ENCODE measurements around the gene APH1B. TPM values are rescaled to one million over a fixed set of nuclear protein-coding genes. Genes with fewer than 3 reads are reported as not detected.

The APH1B gene
- total and polyA plus RNA-seq, 2 of the 4 experiments (the other 2 are of a cell fraction) = 7.0 to 7.7 TPM

DNA sequence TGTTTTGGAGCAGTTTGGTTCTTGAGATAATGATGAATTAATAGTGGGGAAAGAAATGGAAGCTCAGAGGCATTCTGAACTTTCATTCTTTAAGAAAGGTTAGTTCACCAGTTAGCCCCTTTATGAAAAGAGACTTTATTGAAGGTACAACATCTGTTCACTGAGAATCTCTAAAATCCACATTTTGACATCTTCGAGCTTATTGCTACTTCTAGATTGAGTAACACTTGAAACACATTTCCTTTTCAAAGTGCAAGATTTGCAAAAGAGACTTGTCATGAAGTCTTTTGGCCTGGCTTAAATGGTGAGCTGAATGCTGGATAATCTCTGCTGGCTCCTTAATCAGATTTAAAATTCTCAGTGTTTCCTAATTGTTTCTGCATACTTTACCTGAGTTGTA lies 45.7 kb upstream of the APH1B start:
- POLR2A ChIA-PET (ENCODE audit: unreplicated experiment) = interaction anchor here (0.9 kb wide), 1 partner anchor 19 kb away, joined by 4 read pairs; no protein-coding TSS in a partner anchor
- ATAC-seq (ENCODE audit: low read depth) (no peak), DNase-seq (no peak)
- Histone ChIP-seq H3K4me1 (ENCODE audit: control insufficient read depth, insufficient read depth, low read length) (peaks cover 22% of the 10 kb centered on the region), H2AFZ (replicated peaks; ENCODE audit: low read length, poor library complexity) (no peak overlapping the region), H3K14ac (replicated peaks; ENCODE audit: low read depth, low read length) (no peak overlapping the region), H4K20me1 (ENCODE audit: insufficient read depth, low read length) (no peaks in the 10 kb centered on the region; the same call in 1 of the 2 replicates), H2BK120ac (ENCODE audit: low read depth, low read length) (no peak overlapping the region), H4K91ac (ENCODE audit: insufficient read depth, low read depth, low read length) (no peak overlapping the region), H3K36me3 (ENCODE audit: control insufficient read depth, insufficient read depth, low read length) (no peaks in the 10 kb centered on the region), H3K9me1 (ENCODE audit: insufficient read depth, low read length) (peaks cover 12% of the 10 kb centered on the region), H3K79me1 (ENCODE audit: low read depth in 1 of 2, low read length in 2 of 2) (peaks cover 15 to 62% of the 10 kb centered on the region in 2 experiments), H3K23ac (ENCODE audit: low read depth, low read length) (peak overlapping the region; percentile 0; the same call in 1 of the 2 replicates), H3K18ac (ENCODE audit: low read depth, low read length) (no peak overlapping the region), H3K27ac (ENCODE audit: insufficient read depth, low read length) (no peak overlapping the region), H2AK9ac (replicated peaks; ENCODE audit: low read depth, low read length, poor library complexity) (no peak overlapping the region), H2BK5ac (ENCODE audit: low read depth, low read length, poor library complexity, severe bottlenecking) (no peak overlapping the region), H2AK5ac (ENCODE audit: low read depth, low read length) (no peak overlapping the region), H3K9ac (ENCODE audit: low read depth, low read length) (no peak overlapping the region), H3K4me2 (ENCODE audit: low read depth, low read length) (peak overlapping the region; percentile 7; the same call in 1 of the 2 replicates), H4K5ac (ENCODE audit: low read depth, low read length) (no peak overlapping the region), H3K27me3 (ENCODE audit: control insufficient read depth, insufficient read depth, low read length) (no peaks in the 10 kb centered on the region), H3K4me3 (ENCODE audit: insufficient read depth, low read depth, low read length) (no peak overlapping the region), H2BK15ac (ENCODE audit: low read depth, low read length) (no peak overlapping the region; the same call in 2 of the 3 replicates), H3K56ac (ENCODE audit: extremely low read depth, insufficient read depth, low read length) (no peak overlapping the region), H3K4ac (ENCODE audit: low read depth, low read length) (no peak overlapping the region), H4K8ac (ENCODE audit: low read depth in 2 of 2, low read length in 2 of 2) (no peak overlapping the region), H2BK20ac (ENCODE audit: low read depth, low read length) (no peak overlapping the region), H3K9me3 (ENCODE audit: control insufficient read depth, insufficient read depth, low read length) (no peaks in the 10 kb centered on the region)
- no CpG with 5 or more reads among the region's 1 CpG for whole genome bisulfite sequencing, 2 experiments (ENCODE audit: extremely low coverage in 2 of 2, insufficient read length in 1 of 2)
- in situ Hi-C loops (cut with MboI; ENCODE audit: low sequenced_read_pairs) = no loop called here
- CTCF ChIA-PET = interaction anchor here (1.1 to 1.5 kb wide), 2 partner anchors 15 to 66 kb away, joined by 3 to 5 read pairs; no protein-coding TSS in a partner anchor
- dilution Hi-C loops (cut with HindIII; ENCODE audit: low sequenced_read_pairs, unreplicated experiment) = no loop called here
- intact Hi-C loops (cut with micrococcal nuclease) = loop anchor here (2.0 kb wide), 1 partner anchor 19 kb away; no protein-coding TSS in a partner anchor
- TF ChIP-seq SMC3 (IDR thresholded peaks at IDR 0.05; ENCODE audit: low read depth, low read length) (no peak), MXI1 (IDR thresholded peaks at IDR 0.05; ENCODE audit: borderline replicate concordance, low read depth, low read length) (no peak), RCOR1 (IDR thresholded peaks at IDR 0.05; ENCODE audit: insufficient replicate concordance, low read length) (no peak), CEBPB (IDR thresholded peaks at IDR 0.05; ENCODE audit: low read depth, low read length) (no peak), FOS (IDR thresholded peaks at IDR 0.05; ENCODE audit: low read depth, low read length) (no peak), BHLHE40 (IDR thresholded peaks at IDR 0.05; ENCODE audit: low read depth, low read length) (no peak), MAFK (IDR thresholded peaks at IDR 0.05; ENCODE audit: low read depth, low read length) (no peak), MAZ (IDR thresholded peaks at IDR 0.05; ENCODE audit: borderline replicate concordance, low read depth, low read length) (no peak), RFX5 (IDR thresholded peaks at IDR 0.05; ENCODE audit: low read depth, low read length) (no peak), POLR2A (IDR thresholded peaks at IDR 0.05; ENCODE audit: low read depth, low read length) (no peak), NFE2L2 (IDR thresholded peaks at IDR 0.05; ENCODE audit: low read depth, low read length) (no peak), CHD1 (IDR thresholded peaks at IDR 0.05; ENCODE audit: low read depth, low read length) (no peak), RAD21 (IDR thresholded peaks at IDR 0.05; ENCODE audit: low read length) (no peak)
- TF ChIP-seq, protein P1, sequence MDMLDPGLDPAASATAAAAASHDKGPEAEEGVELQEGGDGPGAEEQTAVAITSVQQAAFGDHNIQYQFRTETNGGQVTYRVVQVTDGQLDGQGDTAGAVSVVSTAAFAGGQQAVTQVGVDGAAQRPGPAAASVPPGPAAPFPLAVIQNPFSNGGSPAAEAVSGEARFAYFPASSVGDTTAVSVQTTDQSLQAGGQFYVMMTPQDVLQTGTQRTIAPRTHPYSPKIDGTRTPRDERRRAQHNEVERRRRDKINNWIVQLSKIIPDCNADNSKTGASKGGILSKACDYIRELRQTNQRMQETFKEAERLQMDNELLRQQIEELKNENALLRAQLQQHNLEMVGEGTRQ (IDR thresholded peaks at IDR 0.05; ENCODE audit: low read depth, low read length) = no peak
- TF ChIP-seq, protein P2, sequence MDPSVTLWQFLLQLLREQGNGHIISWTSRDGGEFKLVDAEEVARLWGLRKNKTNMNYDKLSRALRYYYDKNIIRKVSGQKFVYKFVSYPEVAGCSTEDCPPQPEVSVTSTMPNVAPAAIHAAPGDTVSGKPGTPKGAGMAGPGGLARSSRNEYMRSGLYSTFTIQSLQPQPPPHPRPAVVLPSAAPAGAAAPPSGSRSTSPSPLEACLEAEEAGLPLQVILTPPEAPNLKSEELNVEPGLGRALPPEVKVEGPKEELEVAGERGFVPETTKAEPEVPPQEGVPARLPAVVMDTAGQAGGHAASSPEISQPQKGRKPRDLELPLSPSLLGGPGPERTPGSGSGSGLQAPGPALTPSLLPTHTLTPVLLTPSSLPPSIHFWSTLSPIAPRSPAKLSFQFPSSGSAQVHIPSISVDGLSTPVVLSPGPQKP (IDR thresholded peaks at IDR 0.05; ENCODE audit: borderline replicate concordance, low read depth, low read length) = no peak
- TF ChIP-seq, protein P3, sequence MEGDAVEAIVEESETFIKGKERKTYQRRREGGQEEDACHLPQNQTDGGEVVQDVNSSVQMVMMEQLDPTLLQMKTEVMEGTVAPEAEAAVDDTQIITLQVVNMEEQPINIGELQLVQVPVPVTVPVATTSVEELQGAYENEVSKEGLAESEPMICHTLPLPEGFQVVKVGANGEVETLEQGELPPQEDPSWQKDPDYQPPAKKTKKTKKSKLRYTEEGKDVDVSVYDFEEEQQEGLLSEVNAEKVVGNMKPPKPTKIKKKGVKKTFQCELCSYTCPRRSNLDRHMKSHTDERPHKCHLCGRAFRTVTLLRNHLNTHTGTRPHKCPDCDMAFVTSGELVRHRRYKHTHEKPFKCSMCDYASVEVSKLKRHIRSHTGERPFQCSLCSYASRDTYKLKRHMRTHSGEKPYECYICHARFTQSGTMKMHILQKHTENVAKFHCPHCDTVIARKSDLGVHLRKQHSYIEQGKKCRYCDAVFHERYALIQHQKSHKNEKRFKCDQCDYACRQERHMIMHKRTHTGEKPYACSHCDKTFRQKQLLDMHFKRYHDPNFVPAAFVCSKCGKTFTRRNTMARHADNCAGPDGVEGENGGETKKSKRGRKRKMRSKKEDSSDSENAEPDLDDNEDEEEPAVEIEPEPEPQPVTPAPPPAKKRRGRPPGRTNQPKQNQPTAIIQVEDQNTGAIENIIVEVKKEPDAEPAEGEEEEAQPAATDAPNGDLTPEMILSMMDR (conservative IDR thresholded peaks at IDR 0.05; ENCODE audit: low read depth, low read length) = no peak
- BruUV-seq (replicated peaks) = no TSS peak

Data from IMR-90 (cell line).